Sciatic nerve (tissue), 2 donors: ENCODE measurements around the gene GALNS. TPM values are rescaled to one million over a fixed set of nuclear protein-coding genes. Genes with fewer than 3 reads are reported as not detected.
"Not testable (repeated sequence)": the region's sequence is repeated elsewhere in the genome, so short reads cannot be mapped to it uniquely, and the experiment has no call there.

Source experiments
- ATAC-seq: fragments of 200-7000 bp; cut with Tn5 transposase; one replicate; pipeline ENCODE4 v1.9.1; 2020; ENCODE audit warnings: mild to moderate bottlenecking, moderate library complexity
- DNase-seq: peaks from one replicate; pipeline ENCODE4 v3.0.0-alpha.2; 2020; ENCODE audit warnings: low spot score
- intact Hi-C: fragments of 100-400 bp; cut with DNase I; formaldehyde crosslinking; loops from one replicate; pipeline ENCODE4 v1.14.2; 2022
- total RNA-seq: library from RNA; stranded (reverse); fragmentation: NEBNext Ultra II Directional; extraction: Animal tissue kit (Norgen Biotek cat#: 25700); gene quantifications from one replicate; pipeline ENCODE4 v1.2.1, GENCODE V29; 2021
- donor health status: DM: no; HTN: no; CAD: no.
- donor health status: DM: no; HTN: no; CAD: no.

Gene GALNS
- total RNA-seq, 1 donor from 2014 or later: 41.1 TPM

GRCh38 chr16:88799569-88800276, 57.0 kb downstream of the GALNS start:
- DNase-seq (no peak), ATAC-seq (no peak)
- intact Hi-C loops: no loop called here

GRCh38 chr16:88798772-88799455, 57.8 kb downstream of the GALNS start:
- DNase-seq: no peak
- no peak for ATAC-seq
- intact Hi-C loops: no loop called here

- ATAC-seq (no peak), DNase-seq (no peak)
- intact Hi-C loops: no loop called here
Observed at GRCh38 chr16:88798073-88798472, 58.7 kb downstream of the GALNS start.

- no peak for DNase-seq
- intact Hi-C loops: no loop called here
- ATAC-seq: no peak
Observed at GRCh38 chr16:88796278-88796677, 60.5 kb downstream of the GALNS start.

- DNase-seq (no peak), ATAC-seq (no peak)
- intact Hi-C loops: no loop called here
Observed at GRCh38 chr16:88793251-88793954, 63.3 kb downstream of the GALNS start.

GRCh38 chr16:88792668-88793250, 64.0 kb downstream of the GALNS start:
- ATAC-seq (peak; percentile 48), DNase-seq (no peak)
- intact Hi-C loops: no loop called here

GRCh38 chr16:88792078-88792550, 64.6 kb downstream of the GALNS start:
- no peak for DNase-seq
- peak; percentile 23 for ATAC-seq
- intact Hi-C loops: no loop called here

GRCh38 chr16:88790312-88791211, 66.2 kb downstream of the GALNS start:
- DNase-seq: no peak
- intact Hi-C loops: no loop called here
- ATAC-seq: peak; percentile 55

GRCh38 chr16:88789594-88789993, 67.2 kb downstream of the GALNS start:
- intact Hi-C loops: no loop called here
- DNase-seq: no peak
- ATAC-seq: peak; percentile 23

GRCh38 chr16:88788749-88789148, 68.0 kb downstream of the GALNS start:
- ATAC-seq, DNase-seq, intact Hi-C loops: not testable (repeated sequence)

- no peak for DNase-seq
- no peak for ATAC-seq
- intact Hi-C loops: no loop called here
Observed at GRCh38 chr16:88787579-88788314, 69.0 kb downstream of the GALNS start.

- DNase-seq (peak; percentile 87), ATAC-seq (peak; percentile 29)
- intact Hi-C loops: loop anchor here (2.0 kb wide), 1 partner anchor 43 kb away; no protein-coding TSS in a partner anchor
Observed at GRCh38 chr16:88785106-88785924, 71.4 kb downstream of the GALNS start, which contains the start of gene PIEZO1. PIEZO1 (minus strand) TSS chr16:88785220; CDS start chr16:88784964, 256 bp downstream.

GRCh38 chr16:88784856-88785105, 72.0 kb downstream of the GALNS start:
- intact Hi-C loops: loop anchor here (2.0 kb wide), 1 partner anchor 42 kb away; no protein-coding TSS in a partner anchor
- ATAC-seq (no peak), DNase-seq (no peak)

GRCh38 chr16:88784074-88784855, 72.5 kb downstream of the GALNS start:
- ATAC-seq (peak; percentile 85), DNase-seq (peak; percentile 86)
- intact Hi-C loops: loop anchor here (2.0 kb wide), 1 partner anchor 41 kb away; no protein-coding TSS in a partner anchor

GRCh38 chr16:88783391-88784073, 73.2 kb downstream of the GALNS start:
- peak; percentile 59 for ATAC-seq
- intact Hi-C loops: loop anchor here (2.0 kb wide), 1 partner anchor 41 kb away; no protein-coding TSS in a partner anchor
- DNase-seq: no peak
